ENCODE measurements around the gene IFNA8.
"Not testable (repeated sequence)": the region's sequence is repeated elsewhere in the genome, so short reads cannot be mapped to it uniquely, and the experiment has no call there.

Gene IFNA8
- total RNA-seq: 0 reads per million in 3 donors

GRCh38 chr9:21408817-21409216 lies at the start of gene IFNA8:
IFNA8 (plus strand) TSS chr9:21409117; CDS start chr9:21409177, 60 bp downstream.
- no peak for DNase-seq
- Histone ChIP-seq H3K9me3 (ENCODE audit: control insufficient read depth, low read length) (no peaks in the 10 kb centered on the region), H3K27me3 (replicated peaks; ENCODE audit: control insufficient read depth, insufficient read depth, low read length, poor library complexity, severe bottlenecking) (no peaks in the 10 kb centered on the region), H3K36me3 (ENCODE audit: control insufficient read depth, insufficient read depth, low read length) (no peaks in the 10 kb centered on the region), H3K4me1 (ENCODE audit: control insufficient read depth, insufficient read depth, low read length, poor library complexity, severe bottlenecking) (no peaks in the 10 kb centered on the region), H3K27ac (ENCODE audit: insufficient read depth, low read length, poor library complexity, severe bottlenecking) (no peak within 1 kb of the TSS), H3K4me3 (ENCODE audit: insufficient read depth, low read depth, low read length, poor library complexity, severe bottlenecking) (no peak within 1 kb of the TSS)

DNA sequence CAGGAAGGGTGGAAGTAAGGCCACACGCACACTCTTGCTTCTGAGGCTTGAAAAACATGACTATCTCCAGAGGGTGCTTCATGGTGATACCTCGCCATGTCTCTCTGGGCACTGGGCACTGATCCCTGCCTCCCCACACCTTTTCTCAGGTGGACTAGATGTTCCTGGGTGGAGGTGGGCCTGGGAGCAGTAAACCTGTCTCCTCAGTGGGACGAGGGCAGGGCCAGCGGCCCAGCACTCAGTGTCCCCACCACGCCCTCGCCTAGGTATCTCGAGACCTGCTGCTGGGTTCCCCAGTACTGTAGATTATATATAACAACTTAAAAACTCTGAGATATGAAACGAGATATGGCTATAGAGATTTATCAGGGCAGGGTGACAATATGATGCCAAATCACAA lies 46.6 kb upstream of the IFNA8 start:
- no peak overlapping the region for H3K27ac ChIP-seq (ENCODE audit: insufficient read depth, low read length, poor library complexity, severe bottlenecking)
- no peak for DNase-seq
- no peak overlapping the region for H3K4me3 ChIP-seq (ENCODE audit: insufficient read depth, low read depth, low read length, poor library complexity, severe bottlenecking)
- H3K36me3 ChIP-seq (ENCODE audit: control insufficient read depth, insufficient read depth, low read length): no peaks in the 10 kb centered on the region
- H3K9me3 ChIP-seq (ENCODE audit: control insufficient read depth, low read length): no peaks in the 10 kb centered on the region
- no peaks in the 10 kb centered on the region for H3K27me3 ChIP-seq (replicated peaks; ENCODE audit: control insufficient read depth, insufficient read depth, low read length, poor library complexity, severe bottlenecking)
- H3K4me1 ChIP-seq (ENCODE audit: control insufficient read depth, insufficient read depth, low read length, poor library complexity, severe bottlenecking): peaks cover 6% of the 10 kb centered on the region

GRCh38 chr9:21367169-21367568 lies 41.7 kb upstream of the IFNA8 start:
- not testable (repeated sequence) for H3K4me3 ChIP-seq (ENCODE audit: insufficient read depth, low read depth, low read length, poor library complexity, severe bottlenecking); DNase-seq; H3K36me3 ChIP-seq (ENCODE audit: control insufficient read depth, insufficient read depth, low read length); H3K9me3 ChIP-seq (ENCODE audit: control insufficient read depth, low read length); H3K4me1 ChIP-seq (ENCODE audit: control insufficient read depth, insufficient read depth, low read length, poor library complexity, severe bottlenecking); H3K27me3 ChIP-seq (replicated peaks; ENCODE audit: control insufficient read depth, insufficient read depth, low read length, poor library complexity, severe bottlenecking); H3K27ac ChIP-seq (ENCODE audit: insufficient read depth, low read length, poor library complexity, severe bottlenecking)

- no peak within 1 kb of the TSS for H3K4me3 ChIP-seq (ENCODE audit: insufficient read depth, low read depth, low read length, poor library complexity, severe bottlenecking)
- DNase-seq: no peak
- no peaks in the 10 kb centered on the region for H3K36me3 ChIP-seq (ENCODE audit: control insufficient read depth, insufficient read depth, low read length)
- no peaks in the 10 kb centered on the region for H3K4me1 ChIP-seq (ENCODE audit: control insufficient read depth, insufficient read depth, low read length, poor library complexity, severe bottlenecking)
- H3K9me3 ChIP-seq (ENCODE audit: control insufficient read depth, low read length): no peaks in the 10 kb centered on the region
- H3K27me3 ChIP-seq (replicated peaks; ENCODE audit: control insufficient read depth, insufficient read depth, low read length, poor library complexity, severe bottlenecking): no peaks in the 10 kb centered on the region
- no peak within 1 kb of the TSS for H3K27ac ChIP-seq (ENCODE audit: insufficient read depth, low read length, poor library complexity, severe bottlenecking)
These were observed 41.0 kb upstream of the IFNA8 start, which contains the start of gene IFNA13 for GRCh38 chr9:21367957-21368356. IFNA13 (minus strand) TSS chr9:21368057; CDS start chr9:21368010, 47 bp downstream.

DNA sequence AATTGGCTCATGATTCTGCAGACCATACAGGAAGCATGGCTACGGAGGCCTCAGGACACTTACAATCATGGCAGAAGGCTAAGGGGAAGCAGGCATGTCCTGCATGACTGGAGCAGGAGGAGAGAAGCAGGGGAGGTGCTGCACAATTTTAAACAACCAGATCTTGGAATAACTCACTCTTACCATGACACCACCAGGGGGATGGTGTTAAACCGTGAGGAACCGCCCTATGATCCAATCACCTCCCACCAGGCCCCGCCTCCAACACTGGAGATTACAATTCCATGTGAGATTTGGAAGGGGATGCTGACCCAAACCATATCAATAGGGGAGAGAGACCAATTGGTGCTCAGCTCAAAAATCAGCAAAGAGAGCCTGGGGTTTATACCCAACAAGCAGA lies 37.5 kb upstream of the IFNA8 start:
- not testable (repeated sequence) for H3K27ac ChIP-seq (ENCODE audit: insufficient read depth, low read length, poor library complexity, severe bottlenecking); DNase-seq; H3K4me1 ChIP-seq (ENCODE audit: control insufficient read depth, insufficient read depth, low read length, poor library complexity, severe bottlenecking); H3K36me3 ChIP-seq (ENCODE audit: control insufficient read depth, insufficient read depth, low read length); H3K9me3 ChIP-seq (ENCODE audit: control insufficient read depth, low read length); H3K4me3 ChIP-seq (ENCODE audit: insufficient read depth, low read depth, low read length, poor library complexity, severe bottlenecking); H3K27me3 ChIP-seq (replicated peaks; ENCODE audit: control insufficient read depth, insufficient read depth, low read length, poor library complexity, severe bottlenecking)

DNA sequence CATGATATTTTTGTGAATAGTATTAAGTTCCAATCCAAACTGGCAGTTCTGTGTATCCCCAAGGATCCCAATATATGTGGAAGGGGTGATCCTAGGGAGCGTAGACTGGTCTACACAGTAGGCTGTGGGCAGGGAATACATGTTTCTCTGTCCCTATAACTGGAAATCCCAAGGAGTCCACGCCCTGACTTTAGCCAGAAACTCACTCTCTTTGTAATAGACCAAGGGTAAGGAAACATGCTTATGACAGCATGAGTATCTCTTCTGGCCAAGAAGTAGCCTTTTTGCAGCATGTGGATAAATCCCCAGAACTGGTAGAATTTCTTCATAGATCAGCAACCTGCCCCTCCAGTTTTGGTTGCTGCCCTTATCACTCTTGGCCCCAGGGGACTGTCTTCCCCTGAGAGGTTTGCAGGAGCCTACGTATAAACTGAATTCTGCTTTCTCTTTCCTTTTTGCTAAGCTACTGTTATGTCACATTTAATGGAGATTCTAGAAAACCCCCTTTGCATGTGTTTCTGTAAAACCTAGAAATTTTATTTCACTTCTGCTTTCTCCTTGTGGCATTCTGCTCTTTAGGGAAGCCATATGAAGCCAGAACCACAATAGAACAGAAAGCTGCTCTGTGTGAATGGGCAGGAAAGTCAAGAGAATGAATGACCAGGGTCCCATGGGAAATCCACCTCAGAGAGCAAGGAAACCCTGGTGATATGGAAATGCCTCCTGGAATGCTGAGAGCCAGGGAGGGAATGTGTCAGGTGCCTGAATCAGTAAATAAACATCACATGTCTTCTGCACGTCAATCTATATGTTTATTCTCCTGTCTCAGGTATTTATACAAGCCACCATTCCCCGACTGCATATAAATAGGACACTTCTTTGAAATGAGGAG lies 27.2 kb upstream of the IFNA8 start:
- Histone ChIP-seq H3K4me3 (ENCODE audit: insufficient read depth, low read depth, low read length, poor library complexity, severe bottlenecking) (no peak overlapping the region), H3K4me1 (ENCODE audit: control insufficient read depth, insufficient read depth, low read length, poor library complexity, severe bottlenecking) (no peaks in the 10 kb centered on the region), H3K27me3 (replicated peaks; ENCODE audit: control insufficient read depth, insufficient read depth, low read length, poor library complexity, severe bottlenecking) (peaks cover 16% of the 10 kb centered on the region), H3K9me3 (ENCODE audit: control insufficient read depth, low read length) (no peaks in the 10 kb centered on the region), H3K27ac (ENCODE audit: insufficient read depth, low read length, poor library complexity, severe bottlenecking) (no peak overlapping the region), H3K36me3 (ENCODE audit: control insufficient read depth, insufficient read depth, low read length) (no peaks in the 10 kb centered on the region)
- DNase-seq: no peak

DNA sequence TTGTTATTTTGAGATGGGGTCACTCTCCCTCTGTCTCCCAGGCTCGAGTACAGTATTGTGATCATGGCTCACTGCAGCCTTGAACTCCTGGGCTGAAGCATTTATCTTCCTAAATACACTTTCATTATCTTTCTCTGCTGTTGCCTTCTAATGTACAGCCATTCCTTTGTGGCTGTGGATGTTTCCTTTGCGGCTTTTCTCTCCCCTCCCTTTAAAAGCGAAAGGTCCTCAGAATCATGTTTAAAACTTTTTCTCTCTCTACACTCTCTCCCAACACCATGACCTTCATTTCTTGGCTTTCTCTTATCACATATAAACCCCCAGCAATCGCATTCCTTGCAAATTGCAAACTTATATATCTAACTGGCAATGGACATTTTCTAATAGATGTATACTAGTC lies 25.3 kb upstream of the IFNA8 start:
- Histone ChIP-seq H3K27ac (ENCODE audit: insufficient read depth, low read length, poor library complexity, severe bottlenecking) (no peak overlapping the region), H3K36me3 (ENCODE audit: control insufficient read depth, insufficient read depth, low read length) (no peaks in the 10 kb centered on the region), H3K4me3 (ENCODE audit: insufficient read depth, low read depth, low read length, poor library complexity, severe bottlenecking) (no peak overlapping the region), H3K4me1 (ENCODE audit: control insufficient read depth, insufficient read depth, low read length, poor library complexity, severe bottlenecking) (no peaks in the 10 kb centered on the region), H3K9me3 (ENCODE audit: control insufficient read depth, low read length) (no peaks in the 10 kb centered on the region), H3K27me3 (replicated peaks; ENCODE audit: control insufficient read depth, insufficient read depth, low read length, poor library complexity, severe bottlenecking) (peaks cover 13% of the 10 kb centered on the region)
- no peak for DNase-seq

DNA sequence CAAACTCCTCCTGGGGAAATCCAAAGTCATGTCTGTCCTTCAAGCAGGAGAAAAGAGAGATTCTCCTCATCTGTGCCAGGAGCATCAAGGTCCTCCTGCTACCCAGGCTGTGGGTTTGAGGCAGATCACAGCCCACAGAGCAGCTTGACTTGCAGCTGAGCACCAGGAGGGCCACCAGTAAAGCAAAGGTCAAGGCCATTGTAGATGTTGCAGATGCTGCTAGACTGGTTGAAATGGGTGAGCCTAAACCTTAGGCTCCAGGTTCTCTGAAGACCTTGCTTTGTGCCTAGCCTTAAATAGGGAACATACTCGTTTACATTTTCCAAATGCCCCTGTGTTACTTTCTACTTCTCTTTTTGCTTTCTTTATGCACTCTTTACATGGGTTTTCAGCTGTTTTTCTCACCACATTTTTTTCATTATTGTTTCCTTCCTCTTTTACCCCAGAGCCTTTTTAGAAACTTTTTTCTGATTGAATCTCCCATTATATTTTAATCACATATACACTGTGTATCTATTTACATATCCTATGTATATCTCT lies 23.7 kb upstream of the IFNA8 start, which contains the start of gene IFNA2:
IFNA2 (minus strand) TSS at position 268 of the 540 bp plus-strand sequence; CDS start at position 199, 69 bp downstream.
- Histone ChIP-seq H3K4me3 (ENCODE audit: insufficient read depth, low read depth, low read length, poor library complexity, severe bottlenecking) (no peak within 1 kb of the TSS), H3K27me3 (replicated peaks; ENCODE audit: control insufficient read depth, insufficient read depth, low read length, poor library complexity, severe bottlenecking) (peaks cover 13% of the 10 kb centered on the region), H3K36me3 (ENCODE audit: control insufficient read depth, insufficient read depth, low read length) (no peaks in the 10 kb centered on the region), H3K9me3 (ENCODE audit: control insufficient read depth, low read length) (no peaks in the 10 kb centered on the region), H3K27ac (ENCODE audit: insufficient read depth, low read length, poor library complexity, severe bottlenecking) (no peak within 1 kb of the TSS), H3K4me1 (ENCODE audit: control insufficient read depth, insufficient read depth, low read length, poor library complexity, severe bottlenecking) (no peaks in the 10 kb centered on the region)
- DNase-seq: no peak

DNA sequence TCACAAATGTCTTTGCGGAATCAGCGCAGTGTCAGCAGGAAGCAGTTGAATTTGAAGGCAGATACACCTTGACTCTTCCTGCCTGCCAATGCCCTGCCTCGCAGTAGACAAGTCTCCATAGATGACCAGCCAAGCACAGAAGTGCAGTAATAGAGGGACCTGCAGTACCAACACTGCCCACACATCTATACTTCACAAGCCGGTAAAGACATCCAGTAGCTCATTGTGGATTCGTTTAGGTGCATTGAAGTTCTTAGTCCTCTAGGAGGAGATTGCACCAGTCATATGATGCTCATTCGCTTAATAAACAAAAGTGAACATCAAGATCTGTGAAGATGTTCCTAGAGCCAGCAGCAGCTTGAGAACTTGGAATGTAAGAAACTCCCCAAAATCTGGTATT lies 16.6 kb upstream of the IFNA8 start:
- H3K27me3 ChIP-seq (replicated peaks; ENCODE audit: control insufficient read depth, insufficient read depth, low read length, poor library complexity, severe bottlenecking): peaks cover 10% of the 10 kb centered on the region
- no peak overlapping the region for H3K27ac ChIP-seq (ENCODE audit: insufficient read depth, low read length, poor library complexity, severe bottlenecking)
- H3K4me3 ChIP-seq (ENCODE audit: insufficient read depth, low read depth, low read length, poor library complexity, severe bottlenecking): no peak overlapping the region
- H3K4me1 ChIP-seq (ENCODE audit: control insufficient read depth, insufficient read depth, low read length, poor library complexity, severe bottlenecking): peaks cover 4% of the 10 kb centered on the region
- no peaks in the 10 kb centered on the region for H3K36me3 ChIP-seq (ENCODE audit: control insufficient read depth, insufficient read depth, low read length)
- no peaks in the 10 kb centered on the region for H3K9me3 ChIP-seq (ENCODE audit: control insufficient read depth, low read length)
- DNase-seq: no peak
